Upper lobe of left lung (tissue), 6 donors: ENCODE data around the gene HAPSTR1. TPM values are rescaled to one million over a fixed set of nuclear protein-coding genes. Genes with fewer than 3 reads are reported as not detected.
A peak's percentile ranks its signal among the peaks of the same experiment; 100 is the strongest.

ENCODE experiments used
- ATAC-seq, 2 donors: fragments of 200-7000 bp; cut with Tn5 transposase; one replicate each; pipeline ENCODE4 v1.9.1; 2022; ENCODE audit warnings: mild to moderate bottlenecking in 2 of 2, moderate library complexity in 2 of 2; ENCODE audit not compliant: low FRiP score in 2 of 2
- DNase-seq, 2 donors: peaks; one replicate each; pipeline ENCODE4 v3.0.0-alpha.2; 2019 to 2020
- H3K27ac ChIP-seq, 4 donors: fragments of 200-600 bp; sonication (generic); one replicate each; pipeline ENCODE4 v1.5.1; 2016 to 2019
- H3K27me3 ChIP-seq, 4 donors: fragments of 200-600 bp; sonication (generic); one replicate each; pipeline ENCODE4 v1.5.1; 2017 to 2019
- H3K36me3 ChIP-seq, 4 donors: fragments of 200-600 bp; sonication (generic); one replicate each; pipeline ENCODE4 v1.5.1; 2016 to 2019
- H3K4me1 ChIP-seq, 4 donors: fragments of 200-600 bp; sonication (generic); one replicate each; pipeline ENCODE4 v1.5.1; 2018 to 2019
- H3K4me3 ChIP-seq, 4 donors: fragments of 200-600 bp; sonication (generic); one replicate each; pipeline ENCODE4 v1.5.1; 2017 to 2019; ENCODE audit warnings: mild to moderate bottlenecking in 2 of 4, moderate library complexity in 1 of 4
- H3K9me3 ChIP-seq, 4 donors: fragments of 200-600 bp; sonication (generic); one replicate each; pipeline ENCODE4 v1.5.1; 2018 to 2019
- EP300 ChIP-seq, 4 donors: sonication (generic); formaldehyde crosslinking; IDR thresholded peaks; one replicate each; pipeline ENCODE4 v1.5.1; 2017; ENCODE audit warnings: antibody characterized with exemption in 4 of 4, control low read depth in 2 of 4
- POLR2A ChIP-seq, 4 donors: fragments of 450-650 bp; IDR thresholded peaks; one replicate each; pipeline ENCODE4 v1.5.1; 2016 to 2017; ENCODE audit warnings: antibody characterized with exemption in 4 of 4, mild to moderate bottlenecking in 2 of 4
- POLR2AphosphoS5 ChIP-seq, 2 donors: sonication (generic); formaldehyde crosslinking; IDR thresholded peaks; one replicate each; pipeline ENCODE4 v1.5.1; 2017; ENCODE audit warnings: antibody characterized with exemption in 2 of 2
- WGBS, 2 donors: methylation state at CpG; one replicate each; pipeline ENCODE4 v1.1.5; 2017 to 2018; 5-methylcytosine and 5-hydroxymethylcytosine counted together
- total RNA-seq, 6 donors: library from RNA; depleted of rRNA in 4 of 6; stranded (reverse); fragments of >200 nt in 4 of 6; gene quantifications; one replicate each; pipeline versions ENCODE4 v1.1.0 to v1.2.1, GENCODE V29; 2016 to 2021
- TF ChIP-seq, protein P1 (sequence below), 6 experiments: fragments of 450-650 bp in 4 of 6; fragments of 200-600 bp in 2 of 6; sonication (generic) in 2 of 6; IDR thresholded peaks; one replicate each; pipeline ENCODE4 v1.5.1; 2016 to 2019; ENCODE audit warnings: antibody characterized with exemption in 6 of 6
- donor health status: DM: no; HTN: no; CAD: no; lungs with moderate emphysema.
- donor health status: DM: no; HTN: yes; CAD: no; lungs with severe emphysema.

Gene HAPSTR1
- total RNA-seq, 6 donors from 2014 or later = 37.3 to 62.9 (median 46.0) TPM

DNA sequence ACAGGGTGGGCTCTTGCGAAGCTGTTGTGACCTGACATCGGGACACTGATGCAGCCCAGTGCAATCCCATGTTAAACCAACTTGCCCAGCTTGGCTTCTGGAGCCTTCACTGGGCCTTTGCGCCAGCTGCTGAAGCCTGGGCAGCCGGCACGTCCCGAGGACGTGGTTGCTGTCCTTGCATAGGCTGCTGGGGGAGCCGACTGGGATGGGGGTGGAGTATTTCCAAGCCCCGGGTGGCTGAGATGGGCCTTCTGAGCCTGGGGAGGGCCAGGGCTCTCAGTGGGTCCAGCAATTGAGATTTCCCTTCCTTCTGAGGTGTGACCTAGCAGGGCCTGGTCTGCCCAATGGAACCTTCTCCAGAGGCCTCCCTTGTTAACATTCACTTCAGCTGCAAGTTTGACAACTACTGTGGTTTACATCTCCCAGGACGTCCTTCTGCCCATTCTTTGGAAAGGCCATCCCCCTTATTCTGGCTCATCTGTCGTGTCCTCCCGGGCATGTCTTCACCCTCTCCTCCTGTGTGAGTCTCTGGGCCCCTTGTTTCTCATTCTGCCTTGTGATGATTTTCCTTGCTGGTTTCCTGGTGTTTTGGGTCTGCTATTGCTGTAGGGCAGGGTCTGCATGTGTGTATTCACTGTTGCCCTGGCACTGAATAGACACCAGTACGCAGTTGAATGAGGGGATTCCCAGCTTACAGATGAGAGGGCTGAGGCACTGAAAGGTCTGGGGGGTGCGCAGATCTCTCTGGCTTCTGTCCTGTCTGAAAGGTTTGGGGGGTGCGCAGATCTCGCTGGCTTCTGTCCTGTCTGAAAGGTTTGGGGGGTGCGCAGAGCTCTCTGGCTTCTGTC lies 34.4 kb downstream of the HAPSTR1 start:
- Histone ChIP-seq H3K27ac (peak overlapping the region in 1 of 4 donors; percentile 10), H3K36me3 (peaks cover 0 to 34% (median under 1%) of the 10 kb centered on the region in 4 donors), H3K4me3 (no peak overlapping the region), H3K27me3 (no peaks in the 10 kb centered on the region), H3K9me3 (no peaks in the 10 kb centered on the region), H3K4me1 (peaks cover 21 to 45% (median 26%) of the 10 kb centered on the region in 4 donors)
- 82% methylated on average over 14 to 17 of the region's 17 CpGs for WGBS, 2 donors
- no peak for TF ChIP-seq EP300 (IDR thresholded peaks at IDR 0.05)
- no peak for ATAC-seq
- DNase-seq = peak in 1 of 2 donors; percentile 48

DNA sequence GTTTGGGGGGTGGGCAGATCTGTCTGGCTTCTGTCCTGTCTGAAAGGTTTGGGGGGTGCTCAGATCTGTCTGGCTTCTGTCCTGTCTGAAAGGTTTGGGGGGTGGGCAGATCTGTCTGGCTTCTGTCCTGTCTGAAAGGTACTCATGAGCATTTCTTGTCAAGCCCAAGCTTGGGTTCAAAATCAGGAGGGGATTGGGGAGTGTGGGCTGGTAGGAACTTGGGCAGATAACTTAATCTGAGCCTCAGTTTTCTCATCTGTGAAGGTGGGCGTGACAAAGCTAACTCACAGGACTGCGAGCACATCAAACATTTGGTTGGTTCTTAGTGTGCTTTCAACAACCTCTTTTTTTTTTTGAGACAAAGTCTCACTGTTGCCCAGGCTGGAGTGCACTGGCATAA lies 35.2 kb downstream of the HAPSTR1 start:
- no peaks in the 10 kb centered on the region for H3K27me3 ChIP-seq
- no peak for DNase-seq
- peaks cover 21 to 45% (median 26%) of the 10 kb centered on the region in 4 donors for H3K4me1 ChIP-seq
- peaks cover 0 to 28% (median 0%) of the 10 kb centered on the region in 4 donors for H3K36me3 ChIP-seq
- peak overlapping the region in 1 of 4 donors; percentile 66 for H3K27ac ChIP-seq
- TF ChIP-seq POLR2AphosphoS5 (IDR thresholded peaks at IDR 0.05) = no peak
- no peak for ATAC-seq
- no peak overlapping the region for H3K4me3 ChIP-seq
- WGBS, 2 donors = 96 to 97% methylated on average over 2 of the region's 2 CpGs
- H3K9me3 ChIP-seq = no peaks in the 10 kb centered on the region

DNA sequence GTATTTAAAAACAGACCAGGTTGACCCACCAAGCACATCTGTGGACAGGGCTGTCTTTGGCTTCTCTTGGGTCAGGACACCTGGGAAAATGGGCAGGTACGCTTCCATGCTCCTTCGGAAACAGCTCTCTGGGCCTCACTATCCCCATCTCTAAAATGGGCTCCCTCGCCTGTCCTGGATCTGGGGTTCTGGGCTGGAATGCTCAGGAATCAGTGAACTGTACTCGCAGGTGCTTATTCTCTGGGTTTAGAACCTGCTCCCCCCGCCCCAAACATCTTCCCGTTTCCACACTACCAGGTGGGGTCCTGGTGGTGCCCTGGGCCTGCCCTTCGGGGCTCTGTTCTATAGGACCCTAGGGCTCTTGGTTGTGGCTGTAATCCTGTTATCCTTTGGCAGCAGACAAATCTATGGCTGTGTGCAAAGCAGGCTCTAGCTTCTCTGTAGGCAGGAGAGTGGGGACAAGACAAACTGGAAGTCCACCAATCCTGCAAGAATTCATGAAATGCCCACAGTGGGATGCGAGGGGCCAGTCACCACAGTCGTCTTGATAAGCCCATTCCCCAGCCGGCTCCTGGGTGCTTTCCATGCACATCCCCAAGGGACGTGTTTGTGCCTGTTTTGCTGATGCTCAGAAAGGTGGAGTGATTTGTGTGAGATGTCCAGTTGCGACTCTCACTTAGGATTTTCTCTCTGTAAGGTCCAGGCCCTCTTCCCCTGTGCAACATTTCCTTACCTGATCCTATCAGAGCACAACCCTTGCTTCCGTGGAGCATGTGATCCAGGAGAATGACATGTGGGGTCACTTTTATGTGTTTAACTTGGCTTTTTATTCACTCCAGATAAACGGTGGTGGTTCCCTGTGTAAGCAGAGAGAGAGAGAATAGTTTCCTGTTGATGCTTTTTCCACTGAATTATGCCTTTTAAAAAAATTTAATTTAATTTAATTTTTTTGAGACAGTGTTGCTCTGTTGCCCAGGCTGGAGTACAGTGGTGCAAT lies 37.2 kb downstream of the HAPSTR1 start:
- DNase-seq = no peak
- WGBS, 2 donors = 79 to 80% methylated on average over 12 to 14 of the region's 14 CpGs

DNA sequence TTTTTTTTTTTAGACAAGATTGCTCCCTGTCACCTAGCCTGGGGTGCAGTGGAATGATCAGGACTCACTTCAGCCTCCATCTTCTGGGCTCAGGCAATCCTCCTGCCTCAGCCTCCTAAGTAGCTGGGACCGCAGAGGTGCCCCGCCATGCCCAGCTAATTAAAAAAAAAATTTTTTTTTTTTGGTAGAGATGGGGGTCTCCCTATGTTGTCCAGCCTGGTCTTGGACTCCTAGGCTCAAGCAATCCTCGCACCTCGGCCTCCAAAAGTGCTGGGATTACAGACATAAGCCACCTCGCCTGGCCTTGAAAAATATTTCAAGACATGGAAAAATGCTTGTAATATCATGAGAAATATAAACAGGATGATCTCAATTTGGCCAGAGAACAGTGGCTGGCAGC lies 42.9 kb downstream of the HAPSTR1 start:
- Histone ChIP-seq H3K27me3 (no peaks in the 10 kb centered on the region), H3K4me3 (no peak overlapping the region), H3K9me3 (no peaks in the 10 kb centered on the region), H3K27ac (no peak overlapping the region), H3K4me1 (peaks cover 6 to 8% (median 7%) of the 10 kb centered on the region in 4 donors), H3K36me3 (no peaks in the 10 kb centered on the region)
- ATAC-seq = no peak
- 93 to 98% methylated on average over 5 of the region's 5 CpGs for WGBS, 2 donors
- no peak for TF ChIP-seq POLR2AphosphoS5 (IDR thresholded peaks at IDR 0.05)
- no peak for TF ChIP-seq EP300 (IDR thresholded peaks at IDR 0.05)
- no peak for TF ChIP-seq POLR2A (IDR thresholded peaks at IDR 0.05)
- TF ChIP-seq, protein P1, sequence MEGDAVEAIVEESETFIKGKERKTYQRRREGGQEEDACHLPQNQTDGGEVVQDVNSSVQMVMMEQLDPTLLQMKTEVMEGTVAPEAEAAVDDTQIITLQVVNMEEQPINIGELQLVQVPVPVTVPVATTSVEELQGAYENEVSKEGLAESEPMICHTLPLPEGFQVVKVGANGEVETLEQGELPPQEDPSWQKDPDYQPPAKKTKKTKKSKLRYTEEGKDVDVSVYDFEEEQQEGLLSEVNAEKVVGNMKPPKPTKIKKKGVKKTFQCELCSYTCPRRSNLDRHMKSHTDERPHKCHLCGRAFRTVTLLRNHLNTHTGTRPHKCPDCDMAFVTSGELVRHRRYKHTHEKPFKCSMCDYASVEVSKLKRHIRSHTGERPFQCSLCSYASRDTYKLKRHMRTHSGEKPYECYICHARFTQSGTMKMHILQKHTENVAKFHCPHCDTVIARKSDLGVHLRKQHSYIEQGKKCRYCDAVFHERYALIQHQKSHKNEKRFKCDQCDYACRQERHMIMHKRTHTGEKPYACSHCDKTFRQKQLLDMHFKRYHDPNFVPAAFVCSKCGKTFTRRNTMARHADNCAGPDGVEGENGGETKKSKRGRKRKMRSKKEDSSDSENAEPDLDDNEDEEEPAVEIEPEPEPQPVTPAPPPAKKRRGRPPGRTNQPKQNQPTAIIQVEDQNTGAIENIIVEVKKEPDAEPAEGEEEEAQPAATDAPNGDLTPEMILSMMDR (IDR thresholded peaks at IDR 0.05) = no peak
- no peak for DNase-seq

More for the DNA sequence above, 37.2 kb downstream of the HAPSTR1 start:
- TF ChIP-seq POLR2A (IDR thresholded peaks at IDR 0.05) = no peak
- H3K4me1 ChIP-seq = peaks cover 16 to 40% (median 21%) of the 10 kb centered on the region in 4 donors
- H3K4me3 ChIP-seq = peak overlapping the region in 1 of 4 donors; percentile 28
- H3K9me3 ChIP-seq = no peaks in the 10 kb centered on the region
- H3K27ac ChIP-seq = peak overlapping the region; percentile 35 to 66 (median 50)
- no peaks in the 10 kb centered on the region for H3K27me3 ChIP-seq
- H3K36me3 ChIP-seq = peaks cover 0 to 10% (median 0%) of the 10 kb centered on the region in 4 donors
- no peak for ATAC-seq

DNA sequence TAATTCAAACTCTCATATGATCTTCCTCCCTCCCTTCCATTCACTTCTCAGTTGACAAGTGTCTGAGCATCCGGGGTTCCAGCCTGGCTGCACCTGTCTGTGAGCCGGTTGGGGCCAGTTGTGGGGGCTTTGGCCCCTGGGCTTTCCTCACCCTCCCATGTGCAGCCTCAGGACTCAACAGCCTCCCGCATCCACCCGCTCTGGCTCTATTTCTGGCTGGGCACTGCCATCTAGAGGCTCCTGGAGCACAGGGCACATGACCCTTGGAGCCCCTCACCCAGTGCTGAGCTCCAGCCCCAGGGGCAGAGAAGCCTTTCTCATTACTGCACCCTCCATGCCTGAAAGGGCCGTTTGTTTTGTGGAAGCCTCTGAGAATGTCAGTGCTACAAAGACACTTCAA lies 43.3 kb downstream of the HAPSTR1 start:
- TF ChIP-seq, protein P1 (IDR thresholded peaks at IDR 0.05) = peak; percentile 18 to 67 (median 49)
- no peak for TF ChIP-seq EP300 (IDR thresholded peaks at IDR 0.05)
- ATAC-seq = peak; percentile 64 to 79
- no peaks in the 10 kb centered on the region for H3K36me3 ChIP-seq
- no peak overlapping the region for H3K27ac ChIP-seq
- DNase-seq = peak in 1 of 2 donors; percentile 61
- 29 to 32% methylated on average over 4 to 5 of the region's 5 CpGs for WGBS, 2 donors
- peaks cover 6 to 10% (median 8%) of the 10 kb centered on the region in 4 donors for H3K4me1 ChIP-seq
- no peaks in the 10 kb centered on the region for H3K27me3 ChIP-seq
- H3K9me3 ChIP-seq = no peaks in the 10 kb centered on the region
- no peak overlapping the region for H3K4me3 ChIP-seq

DNA sequence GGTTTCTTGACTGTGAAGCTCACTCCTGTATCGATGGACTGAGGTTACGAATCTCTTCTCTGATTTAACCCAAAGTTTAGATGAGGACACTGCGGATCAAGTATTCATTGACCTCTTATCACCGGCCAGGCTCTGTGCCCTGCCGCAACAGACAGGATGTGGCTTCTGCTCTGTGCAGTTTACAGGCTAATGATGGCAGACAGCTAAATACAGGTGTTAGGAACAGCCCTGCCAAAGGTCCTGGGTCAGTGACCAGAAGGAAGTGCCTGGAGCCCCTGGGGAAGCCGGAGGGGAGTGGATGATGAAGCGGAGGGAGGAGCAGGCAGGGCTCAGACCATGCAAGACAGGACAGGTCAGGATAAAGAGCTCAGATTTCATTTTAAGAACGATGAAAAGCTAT lies 44.4 kb downstream of the HAPSTR1 start:
- Histone ChIP-seq H3K9me3 (no peaks in the 10 kb centered on the region), H3K36me3 (no peaks in the 10 kb centered on the region), H3K4me1 (peaks cover 6 to 10% (median 8%) of the 10 kb centered on the region in 4 donors), H3K27me3 (no peaks in the 10 kb centered on the region), H3K27ac (no peak overlapping the region), H3K4me3 (no peak overlapping the region)
- ATAC-seq (no peak), DNase-seq (no peak)
- 55 to 61% methylated on average over 8 of the region's 8 CpGs for WGBS, 2 donors
- no peak for TF ChIP-seq POLR2A (IDR thresholded peaks at IDR 0.05)
- no peak for TF ChIP-seq POLR2AphosphoS5 (IDR thresholded peaks at IDR 0.05)
- TF ChIP-seq, protein P1 (IDR thresholded peaks at IDR 0.05) = no peak
- TF ChIP-seq EP300 (IDR thresholded peaks at IDR 0.05) = no peak
